Liver (tissue), 3 donors: Measurements from ENCODE around the gene IL1RL1.

Source experiments
- CTCF ChIP-seq: fragments of 150-350 bp; IDR thresholded peaks from 2 replicates; pipeline ENCODE4 v1.5.1; 2017; ENCODE audit warnings: improper control_type of control experiment, low read depth, low read length; ENCODE audit not compliant: missing input control
- GABPA ChIP-seq, 2 donors: IDR thresholded peaks in 1 of 2; conservative IDR thresholded peaks in 1 of 2; 2 replicates each; pipeline ENCODE4 v1.6.1; 2016; ENCODE audit warnings: antibody characterized with exemption in 2 of 2, mild to moderate bottlenecking in 1 of 2, moderate library complexity in 1 of 2
- MAX ChIP-seq: IDR thresholded peaks from 2 replicates; pipeline ENCODE4 v1.6.1; 2016; ENCODE audit warnings: antibody characterized with exemption
- RAD21 ChIP-seq, 2 donors: IDR thresholded peaks; 2 replicates each; pipeline ENCODE4 v1.6.1; 2016; ENCODE audit warnings: antibody characterized with exemption in 2 of 2, mild to moderate bottlenecking in 2 of 2
- SP1 ChIP-seq: IDR thresholded peaks from 2 replicates; pipeline ENCODE4 v1.6.1; 2018; ENCODE audit warnings: antibody characterized with exemption, mild to moderate bottlenecking
- TAF1 ChIP-seq: conservative IDR thresholded peaks from 2 replicates; pipeline ENCODE4 v1.6.1; 2016; ENCODE audit warnings: antibody characterized with exemption, mild to moderate bottlenecking
- YY1 ChIP-seq: IDR thresholded peaks from 2 replicates; pipeline ENCODE4 v1.6.1; 2016; ENCODE audit warnings: antibody characterized with exemption, mild to moderate bottlenecking
- donor health status: healthy.
- donor health status: healthy.

- TF ChIP-seq CTCF (no peak), YY1 (no peak), TAF1 (no peak), MAX (no peak), RAD21 (IDR thresholded peaks at IDR 0.05) (no peak), GABPA (IDR thresholded peaks at IDR 0.05 in 1 of 2, conservative IDR thresholded peaks at IDR 0.05 in 1 of 2) (no peak), SP1 (no peak)
Observed at GRCh38 chr2:102267774-102268173, 43.6 kb upstream of the IL1RL1 start.
